Stimulated activated CD8-positive, alpha-beta memory T cell treated with anti-CD3 and anti-CD28 coated beads, Interleukin-12 subunit alpha, Interleukin-12 subunit beta, amount 100 ng/mL, for 24 hours (primary cell): Measurements from ENCODE around the gene NOTCH1.
"Not testable (repeated sequence)": the region's sequence is repeated elsewhere in the genome, so short reads cannot be mapped to it uniquely, and the experiment has no call there.

Experiments used
- DNase-seq: peaks from one replicate; pipeline ENCODE4 v3.0.0-alpha.2; 2020; ENCODE audit errors: extremely low read depth

The NOTCH1 gene

GRCh38 chr9:136545965-136546696 lies at the start of gene NOTCH1:
Gene NOTCH1, minus strand, starts transcription at chr9:136546048. Its CDS starts 262 bp downstream, at chr9:136545786.
- DNase-seq, result peak; percentile 77

DNA sequence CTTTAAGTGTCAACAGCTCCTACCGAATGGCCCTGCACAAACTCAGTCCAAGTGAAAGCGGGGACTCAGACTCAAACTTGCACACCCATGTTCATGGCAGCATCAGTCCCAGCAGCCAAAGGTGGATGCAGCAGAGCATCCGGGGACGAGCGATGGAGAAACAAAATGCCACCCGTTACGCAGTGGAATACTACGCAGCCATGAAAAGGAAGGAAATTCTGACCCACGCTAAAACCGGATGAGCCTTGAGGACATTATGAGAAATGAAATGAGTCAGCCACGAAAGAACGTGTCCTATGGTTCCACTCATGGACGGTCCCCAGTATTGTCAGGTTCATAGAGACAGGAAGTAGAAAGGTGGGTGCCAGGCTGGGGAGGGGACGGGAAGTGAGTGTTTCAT lies 48.6 kb upstream of the NOTCH1 start:
- no peak for DNase-seq

GRCh38 chr9:136593581-136593980 lies 47.7 kb upstream of the NOTCH1 start:
- no peak for DNase-seq

- DNase-seq, result no peak
These were observed 46.8 kb upstream of the NOTCH1 start for GRCh38 chr9:136592666-136593065.

DNA sequence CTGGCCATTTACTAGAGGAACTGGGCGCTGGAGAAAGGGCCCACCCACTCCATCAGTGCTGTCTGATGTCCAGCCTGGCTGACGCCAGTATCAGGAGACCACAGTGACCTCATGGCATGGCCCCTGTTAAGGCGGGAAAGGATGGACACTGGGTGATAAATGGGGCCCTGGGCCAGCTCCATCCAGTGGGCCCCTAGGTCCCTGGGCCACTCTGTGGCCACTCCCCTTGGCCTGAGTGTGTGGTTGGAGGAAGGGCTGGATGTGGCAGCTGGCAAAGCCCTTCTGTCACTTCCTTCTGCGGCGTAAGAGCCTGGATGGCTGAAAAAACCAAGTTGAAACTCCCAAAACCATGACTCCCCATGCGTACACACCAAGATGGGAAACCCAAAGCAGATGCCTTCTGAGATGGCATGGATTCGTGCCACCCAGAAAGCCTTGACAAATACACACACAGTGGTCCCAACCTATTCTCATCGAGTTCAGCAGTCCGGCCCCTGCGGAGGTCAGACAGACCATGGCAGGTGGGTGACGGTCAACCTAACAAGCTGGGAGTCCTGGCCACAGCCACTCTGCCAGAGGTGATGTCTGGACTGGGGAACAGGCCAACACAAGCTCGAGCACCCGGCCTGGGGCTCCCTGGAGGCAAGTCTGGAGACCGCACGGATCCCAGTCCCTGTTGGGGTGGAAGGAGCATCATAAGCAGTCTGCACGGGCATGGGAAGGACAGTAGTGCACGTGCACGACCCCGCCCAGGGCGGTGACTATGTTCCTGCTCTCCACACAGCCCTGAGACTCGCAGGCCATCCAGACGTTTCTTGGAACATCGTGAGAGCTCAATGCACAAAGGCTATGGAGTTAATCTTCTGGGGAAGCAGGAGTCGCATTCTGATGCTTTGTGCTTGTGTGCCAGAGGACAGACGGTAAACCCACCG lies 45.2 kb upstream of the NOTCH1 start:
- no peak for DNase-seq

GRCh38 chr9:136589766-136590763 lies 44.2 kb upstream of the NOTCH1 start:
- DNase-seq, result no peak

- no peak for DNase-seq
These were observed 43.0 kb upstream of the NOTCH1 start for GRCh38 chr9:136588663-136589464.

DNA sequence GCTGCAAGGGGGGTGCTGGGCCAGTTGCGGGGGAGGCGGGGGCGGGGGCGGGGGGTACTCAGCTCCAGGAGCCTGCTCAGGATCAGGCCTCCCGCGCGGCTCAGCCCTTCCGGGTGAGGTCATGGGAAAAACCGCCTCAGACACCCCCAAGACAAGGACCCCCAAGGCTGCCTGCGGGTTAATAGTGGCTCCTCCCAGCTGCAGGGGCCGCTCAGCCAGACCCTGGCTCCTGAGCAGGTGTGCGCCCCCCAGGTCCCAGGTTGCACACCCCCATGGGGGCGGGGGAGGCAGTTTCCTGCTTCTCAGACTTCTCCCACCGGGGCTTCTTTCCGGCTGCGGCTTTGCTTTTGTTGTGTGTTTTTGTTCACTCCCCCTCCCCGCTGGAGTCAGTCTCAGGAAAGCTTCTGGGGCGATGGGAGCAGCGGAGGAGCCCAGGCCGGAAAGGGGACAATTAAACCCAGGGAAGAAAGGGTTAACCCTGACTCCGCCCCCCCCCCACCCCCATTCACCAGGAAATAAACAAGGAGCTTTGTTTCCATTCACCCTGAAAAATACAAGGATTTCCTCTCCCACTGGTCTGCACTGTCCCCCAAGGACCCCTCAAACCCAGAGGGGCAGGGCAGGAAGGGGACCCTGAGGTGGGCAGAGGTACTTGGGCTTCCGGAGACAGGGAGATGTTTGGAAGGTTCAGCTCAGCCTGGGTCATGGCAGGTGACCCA lies 42.3 kb upstream of the NOTCH1 start:
- DNase-seq, result no peak

DNA sequence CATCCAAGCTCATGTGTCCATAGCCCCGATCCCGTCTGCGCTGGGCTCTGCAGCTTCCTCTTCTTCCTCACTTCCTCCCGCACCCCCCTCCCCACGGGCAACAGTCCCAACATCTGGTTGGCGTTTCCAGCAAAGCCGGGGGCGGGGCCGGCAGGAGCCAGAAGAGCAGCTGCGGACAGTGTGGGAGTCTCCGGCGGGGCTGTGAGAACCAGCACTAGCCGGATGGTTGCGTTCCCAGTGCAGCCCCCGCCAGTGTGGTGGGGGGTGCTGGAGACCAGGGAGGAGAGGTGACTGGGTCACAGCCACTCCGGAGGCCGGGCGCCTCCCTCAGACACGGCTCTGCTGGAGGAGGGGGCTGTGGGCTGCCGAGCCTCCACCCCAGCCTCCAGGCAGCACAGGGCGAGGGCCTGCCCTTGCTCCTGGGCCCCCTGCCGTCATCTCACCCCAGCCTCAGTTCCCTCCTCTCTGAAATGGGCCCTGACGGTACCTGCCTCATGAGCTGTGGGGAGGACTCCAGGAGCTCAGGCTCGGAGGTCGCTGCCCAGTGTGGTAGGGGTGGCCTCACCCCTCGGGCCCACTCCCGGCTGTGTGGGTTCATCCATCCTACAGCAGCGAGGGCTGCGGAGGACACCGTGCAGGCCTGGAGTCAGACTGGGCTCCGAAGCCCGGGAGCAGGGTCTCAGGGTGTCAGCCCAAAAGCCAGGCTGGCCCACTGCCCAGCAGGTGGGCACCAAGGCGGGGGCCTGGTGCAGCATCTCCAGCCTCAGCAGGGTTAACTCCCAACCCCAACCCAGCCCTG lies 41.5 kb upstream of the NOTCH1 start:
- DNase-seq, result no peak

DNA sequence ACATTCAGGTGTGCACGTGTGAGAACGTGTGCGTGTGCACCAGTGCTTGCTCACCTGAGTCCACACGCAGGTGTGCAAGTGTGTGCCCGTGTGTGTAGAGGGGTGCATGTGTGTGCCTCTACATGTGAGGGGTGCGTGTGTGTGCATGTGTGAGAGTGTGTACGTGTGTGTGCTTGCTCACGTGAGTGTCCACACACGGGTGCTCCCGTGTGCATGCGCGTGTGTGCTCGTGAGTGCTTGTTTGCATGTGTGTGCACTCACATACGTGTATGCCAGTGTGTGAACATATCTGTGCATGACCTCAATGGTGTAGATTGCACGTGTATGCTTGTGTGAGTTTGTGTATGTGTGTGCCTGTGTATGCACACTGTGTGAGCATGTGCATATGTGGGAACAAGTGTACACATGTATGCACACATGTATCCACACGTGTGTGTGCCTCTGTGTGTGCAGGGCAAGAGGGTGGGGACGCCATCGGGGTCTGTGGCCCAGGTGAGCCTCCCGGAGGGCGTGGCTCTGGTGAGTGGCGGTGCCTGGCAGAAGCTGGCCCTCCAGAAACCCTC lies 40.6 kb upstream of the NOTCH1 start:
- DNase-seq, result no peak

DNA sequence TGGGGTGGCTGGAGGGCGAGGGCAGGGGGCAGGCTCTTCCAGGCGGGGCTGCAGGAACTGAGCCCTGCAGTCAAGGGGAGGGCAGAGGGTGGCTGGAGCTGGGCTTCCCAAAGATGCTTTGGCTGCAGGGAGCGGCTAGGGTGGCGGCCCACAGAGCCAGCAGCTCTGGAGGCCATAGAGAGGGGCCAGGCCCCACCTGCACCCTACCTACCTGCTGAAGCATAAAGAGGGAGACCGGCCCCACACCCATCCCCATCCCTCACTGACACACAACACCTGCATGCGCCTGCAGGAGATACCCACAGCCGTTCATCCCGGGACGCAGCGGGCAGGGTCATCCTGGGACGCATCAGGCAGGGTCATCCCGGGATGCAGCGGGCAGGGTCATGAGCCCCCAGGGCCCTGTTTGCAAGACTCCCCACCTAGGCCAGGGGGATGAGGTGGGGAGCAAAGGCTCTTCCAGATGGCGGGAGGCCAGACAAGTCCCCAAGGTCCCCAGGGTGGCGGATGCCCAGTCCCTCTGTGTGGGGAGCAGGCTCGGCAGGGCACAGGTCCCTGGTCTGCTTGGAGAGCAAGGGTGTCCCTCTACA lies 39.8 kb upstream of the NOTCH1 start:
- no peak for DNase-seq

- DNase-seq, result no peak
These were observed 39.1 kb upstream of the NOTCH1 start for GRCh38 chr9:136584934-136585333.

DNA sequence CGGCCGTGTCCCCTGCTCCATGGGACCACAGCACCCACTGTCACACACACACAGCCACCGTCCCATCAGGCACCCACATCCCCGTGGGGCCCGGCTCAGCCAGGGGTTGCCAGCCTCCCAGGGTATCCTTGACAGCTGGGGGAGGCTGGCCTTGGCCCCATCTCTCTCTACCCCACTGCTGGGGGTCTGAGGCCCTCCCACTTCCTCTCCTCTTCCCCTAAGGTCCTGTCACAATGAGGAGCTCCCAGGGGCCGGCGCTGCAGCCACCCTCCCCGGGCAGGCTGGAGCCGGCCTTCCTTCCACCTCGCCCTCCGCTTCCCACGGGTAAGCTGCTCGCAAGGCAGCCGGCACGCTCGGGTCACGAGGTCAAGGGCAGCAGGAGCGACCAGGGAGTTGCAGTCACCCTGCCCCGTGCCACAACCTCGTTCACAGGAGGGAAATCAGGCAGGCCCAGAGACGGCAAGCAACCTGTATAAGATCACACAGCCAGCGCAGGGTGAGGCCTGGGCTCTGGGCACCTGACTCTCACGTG lies 38.6 kb upstream of the NOTCH1 start:
- DNase-seq, result no peak

- DNase-seq, result no peak
These were observed 37.3 kb upstream of the NOTCH1 start for GRCh38 chr9:136582977-136583735.

DNA sequence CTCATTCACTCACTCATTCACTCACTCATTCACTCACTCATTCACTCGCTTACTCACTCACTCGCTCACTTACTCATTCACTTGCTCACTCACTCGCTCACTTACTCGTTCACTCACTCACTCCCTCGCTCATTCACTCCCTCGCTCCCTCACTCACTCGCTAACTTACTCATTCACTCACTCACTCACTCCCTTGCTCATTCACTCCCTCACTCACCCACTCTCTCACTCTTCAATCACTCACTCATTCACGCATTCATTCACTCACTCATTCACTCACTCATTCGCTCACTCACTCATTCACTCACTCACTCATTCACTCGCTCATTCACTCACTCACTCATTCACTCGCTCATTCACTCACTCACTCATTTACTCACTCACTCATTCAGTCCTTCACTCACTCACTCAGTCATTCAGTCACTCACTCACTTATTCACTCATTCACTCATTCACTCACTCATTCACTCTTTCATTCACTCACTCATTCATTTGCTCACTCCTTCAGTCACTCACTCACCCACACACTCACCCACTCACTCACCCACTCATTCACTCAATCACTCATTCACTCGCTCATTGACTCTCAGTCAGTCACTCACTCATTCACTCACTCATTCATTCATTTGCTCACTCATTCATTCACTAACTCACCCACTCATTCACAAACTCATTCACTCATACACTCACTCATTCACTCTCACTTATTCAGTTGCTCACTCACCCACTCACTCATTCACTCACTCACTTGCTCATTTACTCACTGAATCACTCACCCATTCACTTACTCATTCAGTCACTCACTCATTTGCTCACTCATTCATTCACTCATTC lies 36.0 kb upstream of the NOTCH1 start:
- no peak for DNase-seq

DNA sequence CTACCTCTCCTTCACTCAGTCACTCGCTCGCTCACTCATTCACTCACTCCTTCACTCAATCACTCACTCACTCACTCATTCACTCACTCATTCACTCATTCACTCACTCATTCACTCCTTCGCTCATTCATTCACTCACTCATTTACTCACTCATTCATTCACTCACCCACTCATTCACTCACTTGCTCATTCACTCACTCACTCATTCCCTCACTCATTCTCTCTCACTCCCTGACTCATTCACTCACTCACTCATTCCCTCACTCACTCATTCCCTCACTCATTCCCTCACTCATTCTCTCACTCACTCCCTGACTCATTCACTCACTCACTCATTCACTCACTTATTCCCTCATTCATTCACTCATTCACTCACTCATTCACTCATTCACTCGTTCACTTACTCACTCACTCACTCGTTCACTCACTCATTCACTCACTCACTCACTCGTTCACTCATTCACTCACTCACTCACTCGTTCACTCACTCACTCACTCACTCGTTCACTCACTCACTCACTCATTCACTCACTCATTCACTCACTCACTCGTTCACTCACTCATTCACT lies 33.9 kb upstream of the NOTCH1 start:
- DNase-seq, result not testable (repeated sequence)
